ENCODE measurements around the gene TUBGCP6.

The TUBGCP6 gene

DNA sequence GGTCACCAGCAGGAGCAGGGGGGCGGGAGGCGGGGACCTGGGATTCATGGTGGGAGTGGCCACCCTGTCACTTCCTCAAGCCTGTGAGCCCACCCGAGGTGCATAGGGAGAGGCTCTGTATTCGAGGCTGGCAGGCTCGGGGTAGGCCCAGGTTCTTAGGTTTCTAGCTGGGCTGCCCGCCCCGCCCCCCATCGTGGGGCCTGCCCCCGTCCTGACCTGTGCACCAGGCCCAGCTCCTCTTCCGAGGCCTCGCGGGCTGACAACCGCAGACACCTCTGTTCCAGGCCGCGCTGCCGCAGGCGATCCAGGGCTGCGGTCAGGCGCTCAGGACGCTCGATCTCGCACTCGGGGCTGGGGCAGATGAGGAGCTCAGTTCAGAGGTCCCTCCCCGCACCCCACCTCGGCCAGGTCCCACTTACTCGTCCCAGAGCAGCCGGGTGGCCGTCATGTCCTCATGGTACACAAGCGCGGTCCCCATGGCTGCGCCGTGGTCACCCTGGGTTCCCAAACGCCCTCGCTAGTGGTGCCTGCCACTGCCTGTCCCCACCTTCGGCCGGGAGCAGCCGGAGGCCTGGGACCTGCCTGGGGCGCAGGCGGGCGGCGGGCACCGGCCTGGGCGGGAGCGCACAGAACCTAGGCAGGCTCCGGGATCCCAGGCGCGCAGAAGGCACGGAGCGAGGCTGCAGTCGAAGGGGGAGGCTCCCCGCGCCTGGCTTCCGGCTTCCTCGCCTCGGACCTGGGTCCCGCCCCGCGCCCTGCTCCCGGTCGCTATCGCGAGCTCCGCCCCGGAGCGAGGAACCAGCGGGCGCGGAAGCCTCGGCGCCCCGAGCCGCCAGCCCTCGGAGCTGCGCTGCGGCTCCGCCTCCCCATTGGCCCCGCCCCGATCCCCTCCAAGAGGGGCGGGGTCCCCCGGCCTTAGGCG, 6.0 kb upstream of the TUBGCP6 start, which contains the start of gene HDAC10:
TSS of gene HDAC10 (minus strand) at position 711 of the 922 bp plus-strand sequence. CDS start at position 478, 233 bp downstream.
- peak; percentile 51 to 71 for DNase-seq

DNA sequence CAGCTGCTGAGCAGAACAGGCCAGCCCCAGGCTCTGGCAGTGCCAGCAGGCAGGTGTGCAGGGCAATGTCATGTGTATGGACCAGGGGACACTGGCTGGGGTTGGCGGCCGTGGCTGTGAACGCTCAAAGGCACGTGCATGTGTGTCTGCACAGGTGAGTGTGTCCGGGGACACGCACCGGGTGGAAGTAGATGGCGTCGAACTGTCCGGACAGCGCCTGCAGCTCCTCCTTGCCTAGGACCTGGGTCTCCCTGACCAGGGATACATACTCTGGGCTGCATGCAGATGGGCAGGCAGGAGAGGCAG, 5.4 kb upstream of the TUBGCP6 start:
- no peak for DNase-seq

DNA sequence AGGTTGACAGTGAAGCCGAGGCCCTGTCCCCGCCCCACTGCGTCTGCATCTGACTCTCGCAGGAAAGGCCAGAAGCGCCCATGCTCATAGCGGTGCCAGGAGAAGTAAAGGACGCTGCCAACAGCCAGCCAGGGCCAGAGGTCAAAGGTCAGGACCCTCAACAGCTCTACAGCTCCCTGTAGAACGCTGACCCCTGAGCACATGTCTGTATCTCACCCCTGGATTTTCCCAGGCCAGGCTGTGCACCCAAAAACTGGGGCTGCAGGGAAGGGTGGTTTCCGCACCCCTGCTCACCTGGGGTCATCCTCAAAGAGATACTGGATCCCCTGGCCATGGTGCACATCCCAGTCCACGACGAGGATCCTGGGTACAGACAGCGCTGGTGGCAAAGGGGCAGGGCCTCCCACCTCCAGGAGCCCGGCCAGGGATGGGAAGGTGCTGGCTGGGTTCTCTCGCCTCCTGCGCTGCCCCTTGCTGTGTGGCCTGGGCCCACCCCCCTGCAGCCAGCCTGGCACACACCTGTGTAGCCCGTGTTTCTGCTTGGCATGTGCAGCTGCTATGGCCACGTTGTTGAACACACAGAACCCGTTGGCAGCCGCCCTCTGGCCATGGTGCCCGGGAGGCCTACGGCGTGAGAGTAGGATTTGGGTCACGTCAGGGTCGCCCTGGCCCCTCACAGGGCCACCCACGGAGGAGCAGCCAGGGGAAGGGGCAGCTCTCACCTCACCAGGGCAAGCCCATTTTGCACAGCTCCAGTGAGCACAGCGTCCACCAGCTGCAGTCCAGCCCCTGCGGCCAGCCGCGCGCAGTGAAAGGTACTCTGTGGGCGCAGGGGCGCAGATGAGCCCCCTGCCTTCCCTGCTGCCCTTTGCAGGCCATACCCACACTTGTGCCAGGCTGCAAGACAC, 4.8 kb upstream of the TUBGCP6 start:
- no peak for DNase-seq

DNA sequence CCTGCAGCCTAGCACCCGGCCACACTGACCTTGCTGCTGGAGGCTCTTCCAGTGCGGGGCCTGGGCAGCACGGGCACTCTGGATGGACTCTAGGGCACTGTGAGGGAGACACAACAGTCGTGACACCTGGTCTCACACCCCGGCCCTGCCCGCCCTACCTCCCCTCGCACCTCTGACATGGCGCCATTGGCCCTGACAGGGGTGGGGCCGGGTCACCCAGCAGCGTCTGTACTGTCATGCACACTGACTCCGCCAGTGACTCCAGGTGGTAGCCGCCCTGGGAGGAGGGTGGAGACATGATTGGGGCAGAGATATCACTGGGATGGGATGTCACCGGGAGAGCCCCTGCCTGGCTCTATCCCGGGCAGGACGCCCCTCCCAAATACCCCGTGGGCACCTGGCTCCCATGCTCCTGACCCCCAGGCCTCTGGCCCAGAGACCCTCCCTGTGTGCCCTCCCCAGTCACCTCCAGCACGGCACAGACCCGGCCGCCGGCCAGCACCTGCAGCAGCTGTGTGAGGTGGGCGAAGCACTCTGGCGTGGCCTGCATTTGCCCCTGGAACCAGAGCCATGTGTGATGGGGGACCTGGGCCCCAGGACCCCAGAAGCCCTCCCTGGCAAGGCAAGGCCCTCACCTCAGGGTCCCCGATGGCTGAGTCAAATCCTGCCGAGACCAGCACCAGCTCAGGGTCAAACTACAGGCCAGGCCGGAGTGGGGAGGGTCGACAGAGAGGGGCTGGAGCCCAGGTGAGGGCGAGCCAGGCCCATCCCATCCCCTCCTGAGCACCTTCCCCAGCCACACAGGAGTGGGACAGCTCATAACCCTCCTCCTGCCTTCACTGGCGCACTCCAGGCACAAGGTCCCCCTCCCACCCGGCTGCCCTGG, 3.6 kb upstream of the TUBGCP6 start:
- no peak for DNase-seq

DNA sequence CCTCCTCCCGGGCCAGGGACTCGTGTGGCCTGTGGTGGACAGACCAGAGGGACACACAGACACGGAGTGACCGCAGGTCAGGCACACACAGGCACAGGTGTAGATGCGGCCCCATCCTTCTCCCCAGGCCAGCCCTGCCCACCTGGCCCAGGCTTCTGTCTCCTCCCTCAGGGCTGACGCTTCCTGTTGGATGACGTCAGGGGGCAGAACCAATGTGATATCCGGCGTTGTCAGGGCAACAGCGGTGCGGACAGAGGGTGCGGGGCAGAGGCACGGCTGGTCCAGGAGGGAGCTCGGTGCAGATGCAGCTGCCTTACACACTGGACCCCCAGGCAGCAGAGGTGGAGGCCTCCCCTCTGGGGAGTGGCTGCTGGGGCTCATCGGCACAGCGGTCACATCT, 2.9 kb upstream of the TUBGCP6 start:
- peak; percentile 83 to 87 for DNase-seq

DNA sequence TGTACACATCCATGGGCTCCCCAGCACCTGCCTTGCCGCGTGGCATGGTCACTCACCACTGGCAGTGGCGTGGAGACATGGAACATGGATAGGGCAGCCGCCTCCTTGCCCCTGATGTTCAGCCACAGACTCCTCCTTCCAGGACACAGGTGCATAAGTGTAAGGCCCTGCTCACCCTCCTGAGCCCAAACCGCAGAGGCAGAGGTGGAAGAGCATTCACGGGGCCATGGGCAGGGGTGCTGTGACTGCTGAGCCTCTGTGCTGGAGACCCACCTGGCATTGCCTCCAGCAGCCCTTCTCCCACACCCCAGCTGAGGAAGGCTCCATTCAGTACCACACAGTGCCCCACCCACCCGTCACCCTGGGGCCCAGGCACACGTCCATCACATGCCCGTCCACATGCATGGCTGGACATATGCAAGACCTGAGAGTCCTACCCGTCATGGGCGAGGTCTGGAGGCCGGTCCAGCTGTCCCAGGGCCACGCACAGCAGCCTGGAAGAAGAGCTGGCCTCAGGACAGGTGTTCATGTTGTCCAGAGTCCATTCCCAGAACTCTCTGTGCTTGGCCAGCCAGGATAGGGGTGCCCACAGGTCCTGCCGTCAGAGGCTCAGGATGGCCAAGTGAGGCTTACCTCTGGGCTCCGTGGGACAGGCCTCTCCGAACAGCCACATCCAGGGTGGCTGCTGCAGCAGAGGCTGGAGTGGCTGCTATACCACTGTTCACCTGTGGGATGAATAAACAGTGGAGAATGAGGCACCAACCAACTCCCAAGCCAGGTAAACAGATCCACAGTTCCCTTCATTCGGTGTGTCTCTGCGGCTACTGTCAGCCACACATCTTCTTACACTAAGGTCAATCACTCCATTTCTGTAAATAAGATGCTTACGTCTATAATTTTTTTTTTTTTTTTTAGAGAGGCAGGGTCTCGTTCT, 1.7 kb upstream of the TUBGCP6 start:
- no peak for DNase-seq

DNA sequence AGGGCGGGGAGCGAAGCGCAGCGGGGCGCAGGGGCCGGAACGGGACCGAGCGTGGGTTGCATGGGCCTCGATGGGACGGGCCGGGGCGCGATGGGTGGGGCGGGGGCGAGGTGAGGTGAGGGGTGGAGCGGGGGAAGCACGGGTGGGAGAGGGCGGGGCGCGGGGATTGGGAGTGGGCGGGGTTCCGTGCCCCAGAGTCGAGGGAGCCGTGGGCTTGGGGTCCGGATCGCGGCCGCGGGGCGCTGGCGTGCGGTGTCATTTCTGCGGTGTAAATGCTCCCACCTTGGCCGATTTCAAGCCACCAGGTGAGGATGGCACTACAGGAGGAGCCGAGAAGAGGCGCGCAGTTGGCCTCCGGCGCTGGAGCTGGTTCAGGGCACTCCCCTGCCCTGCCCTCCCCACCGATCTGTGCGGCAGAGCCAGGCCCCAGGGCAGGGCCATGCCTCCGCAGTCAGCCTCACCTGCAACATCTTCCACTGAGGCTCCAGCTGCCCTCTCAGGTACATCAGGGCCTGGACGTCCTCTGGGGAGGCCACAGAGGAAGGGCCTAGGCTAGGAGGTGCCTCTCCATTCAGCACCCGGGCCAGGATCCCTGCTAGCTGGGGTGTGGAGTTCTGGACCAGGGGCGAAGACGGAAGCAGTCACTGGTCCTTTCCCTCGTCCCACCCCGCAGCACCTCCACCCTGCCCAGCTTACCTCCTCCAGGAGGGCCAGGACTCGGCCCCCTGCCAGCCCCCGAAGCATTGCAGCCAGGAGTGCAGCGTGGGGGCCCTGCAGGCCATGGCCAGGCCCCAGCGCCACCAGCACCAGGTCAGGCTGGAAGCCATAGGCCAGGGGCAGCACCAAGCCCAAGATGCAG, 620 bp upstream of the TUBGCP6 start:
- no peak for DNase-seq

DNA sequence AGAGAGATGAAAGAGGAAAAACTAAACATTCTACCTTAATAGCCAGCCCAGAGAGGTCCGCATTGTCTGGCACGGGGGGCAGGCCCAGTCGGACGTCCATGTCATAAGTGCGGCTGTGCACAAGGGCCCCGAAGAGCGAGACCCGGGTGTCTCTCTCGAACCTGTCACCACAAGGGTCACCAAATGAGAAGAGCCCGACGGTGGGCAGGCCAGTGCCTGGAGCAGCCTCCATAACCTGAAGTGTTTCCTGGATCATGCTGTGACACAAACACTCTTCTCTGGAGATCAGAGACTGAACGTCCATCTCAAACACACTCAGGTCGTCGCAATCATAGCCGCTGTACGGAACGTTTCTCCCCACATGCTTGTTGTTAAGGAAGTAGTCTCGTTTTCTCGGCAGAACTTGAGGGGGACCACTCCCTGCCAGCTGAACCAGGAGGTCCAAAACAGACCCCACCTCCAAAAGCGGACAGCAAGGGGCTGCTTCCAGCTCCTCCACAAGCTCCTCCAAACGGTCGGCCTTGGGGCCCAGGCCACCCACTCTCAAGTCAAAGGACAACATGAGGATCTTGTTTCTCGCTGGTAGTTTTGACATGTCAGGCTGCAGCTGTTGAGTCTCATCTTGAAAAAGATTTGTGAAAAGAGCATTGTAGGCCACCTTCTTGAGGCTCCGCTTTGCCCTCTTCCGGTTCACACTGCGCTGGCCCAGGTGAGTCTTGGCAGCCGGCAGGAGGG, 971 bp downstream of the TUBGCP6 start:
- no peak for DNase-seq

DNA sequence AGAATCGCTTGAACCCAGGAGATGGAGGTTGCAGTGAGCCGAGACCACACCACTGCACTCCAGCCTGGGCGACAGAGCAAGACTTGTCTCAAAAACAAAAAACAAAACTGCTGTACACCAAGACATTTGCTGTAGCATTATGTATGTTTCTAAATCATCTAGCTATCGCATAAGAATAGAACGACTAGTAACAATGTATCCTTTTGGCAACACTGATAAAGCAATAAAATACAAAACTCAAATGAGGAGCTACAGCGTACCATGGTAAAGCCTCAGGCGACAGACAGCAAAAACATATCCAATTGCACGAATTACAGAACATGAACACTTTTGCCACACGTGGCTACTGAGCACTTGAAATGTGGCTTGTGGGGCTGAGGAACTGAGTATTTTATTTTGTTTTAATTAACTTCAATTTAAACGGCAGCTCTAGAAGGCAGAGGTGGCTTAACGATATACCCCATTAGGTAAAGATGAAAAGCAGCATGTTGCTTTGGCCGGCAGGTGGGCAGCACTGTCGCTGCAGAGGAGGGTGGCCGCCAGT, 2.3 kb downstream of the TUBGCP6 start:
- no peak for DNase-seq

DNA sequence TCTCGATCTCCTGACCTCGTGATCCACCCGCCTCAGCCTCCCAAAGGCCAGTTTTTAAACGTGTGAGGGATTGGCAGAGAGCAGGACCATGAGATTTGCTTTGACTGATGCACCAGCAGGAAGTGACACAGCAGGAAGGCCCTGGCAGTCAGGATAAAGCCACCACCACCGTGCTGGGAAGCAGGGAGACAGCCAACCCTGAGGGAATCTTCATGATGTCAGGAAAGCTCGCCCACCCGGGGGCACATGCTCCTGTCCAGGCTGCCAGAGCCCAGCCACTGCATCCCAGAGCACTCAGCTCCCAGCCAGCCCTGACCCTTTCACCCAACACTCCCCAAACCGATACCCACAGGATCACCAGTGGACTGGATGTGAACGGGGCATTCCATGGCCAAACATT, 6.1 kb downstream of the TUBGCP6 start:
- no peak for DNase-seq

DNA sequence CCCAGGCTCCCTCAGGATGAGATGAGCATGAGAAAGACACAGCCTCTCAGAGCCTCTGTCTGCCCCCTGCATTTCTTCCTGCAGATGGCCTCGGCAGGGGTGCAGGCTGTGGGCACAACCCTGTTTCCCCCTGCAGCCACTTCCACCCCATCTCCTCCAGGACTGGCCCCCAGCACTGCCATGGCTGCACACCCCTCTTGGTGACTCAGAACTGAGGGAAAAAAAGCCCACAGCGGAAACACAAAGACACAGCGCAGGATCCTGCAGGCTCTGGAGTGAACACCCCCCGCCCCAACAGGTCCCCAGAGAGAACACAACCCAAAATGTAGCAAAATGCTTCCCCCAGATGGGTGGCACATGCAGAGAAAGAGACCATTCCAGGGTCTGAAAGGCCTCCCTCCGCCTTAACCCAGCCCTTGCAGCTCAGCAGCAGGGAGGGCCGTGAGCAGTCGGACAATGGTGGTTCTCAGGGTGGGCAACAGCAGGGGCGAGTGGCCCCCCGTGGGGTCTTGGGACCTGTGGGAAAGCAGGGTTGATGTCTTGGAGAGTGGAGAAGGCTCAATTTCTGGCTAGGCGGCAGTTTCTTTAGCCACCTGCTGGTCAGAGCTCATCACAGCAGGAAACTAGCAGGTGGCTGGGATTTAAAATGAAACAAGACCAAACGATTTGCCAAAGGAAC, 8.0 kb downstream of the TUBGCP6 start:
- DNase-seq = peak; percentile 8 to 44

DNA sequence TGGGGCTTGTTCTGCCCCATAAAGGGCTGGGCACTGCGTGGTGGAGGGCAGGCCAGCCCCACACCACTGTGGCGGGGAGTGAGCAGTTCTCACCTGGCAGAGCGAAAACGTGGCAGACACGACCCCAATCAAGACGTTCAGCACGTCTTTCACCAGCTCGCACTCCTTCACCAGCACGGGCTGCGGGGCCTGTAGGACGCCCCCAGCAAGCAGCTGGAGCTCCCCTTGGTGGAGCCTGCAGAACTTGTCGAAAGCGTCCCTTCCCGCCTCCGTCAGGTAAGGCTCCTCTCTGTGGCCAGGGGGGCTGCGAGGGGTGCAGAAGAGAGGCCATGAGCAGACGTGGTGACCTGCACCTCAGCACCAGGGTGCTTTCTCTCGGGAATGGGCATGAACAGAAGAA, 11.6 kb downstream of the TUBGCP6 start:
- no peak for DNase-seq

DNA sequence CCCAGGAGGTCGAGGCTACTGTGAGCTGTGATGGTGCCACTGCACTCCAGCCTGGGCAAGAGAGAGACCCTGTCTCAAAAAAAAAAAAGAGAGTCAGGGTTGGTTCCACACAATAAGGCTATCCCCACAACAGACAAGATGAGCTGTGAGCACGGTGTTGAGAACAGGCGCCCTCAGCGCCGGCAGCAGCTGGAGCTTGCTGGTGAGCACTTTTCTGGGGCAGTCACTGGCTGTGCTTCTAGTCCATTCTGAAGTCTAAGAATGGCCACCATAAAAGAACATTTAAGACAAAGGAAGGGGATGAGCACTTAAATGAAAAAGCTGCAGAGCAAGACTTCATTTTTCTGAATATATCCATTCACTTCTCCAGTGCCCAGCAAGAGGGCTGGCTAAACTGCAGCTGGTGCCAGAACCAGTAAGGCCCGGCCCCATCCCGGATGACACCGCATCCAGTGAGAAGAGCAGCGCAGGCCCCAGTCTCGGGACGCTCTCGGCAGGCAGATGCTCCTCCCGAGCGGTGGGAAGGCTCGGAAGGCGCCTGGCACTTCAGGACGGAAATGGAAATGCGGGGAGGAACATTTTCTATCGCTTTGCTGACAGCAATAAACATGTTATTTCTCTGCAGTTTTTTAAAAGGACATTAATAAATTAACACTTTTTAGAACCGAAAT, 12.2 kb downstream of the TUBGCP6 start:
- DNase-seq = no peak

DNA sequence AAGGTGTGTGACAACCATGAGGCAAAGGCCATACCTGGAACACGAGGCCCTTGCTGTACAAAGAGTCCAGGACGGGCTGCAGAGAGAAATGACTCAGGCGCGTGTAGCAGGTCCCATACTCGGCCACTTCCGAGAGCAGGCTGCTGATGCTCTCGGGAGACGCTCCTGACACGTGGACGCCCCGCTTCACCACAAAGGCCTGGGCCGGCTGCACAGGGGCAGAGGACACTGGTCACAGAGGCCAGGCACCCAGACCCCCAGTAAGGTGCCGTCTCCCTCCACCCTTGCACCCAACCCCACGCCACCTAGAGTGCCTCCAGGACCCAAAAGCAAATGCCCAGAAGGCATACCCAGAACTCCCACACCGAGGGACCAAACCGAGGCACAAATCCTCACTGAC, 15.5 kb downstream of the TUBGCP6 start:
- no peak for DNase-seq

DNA sequence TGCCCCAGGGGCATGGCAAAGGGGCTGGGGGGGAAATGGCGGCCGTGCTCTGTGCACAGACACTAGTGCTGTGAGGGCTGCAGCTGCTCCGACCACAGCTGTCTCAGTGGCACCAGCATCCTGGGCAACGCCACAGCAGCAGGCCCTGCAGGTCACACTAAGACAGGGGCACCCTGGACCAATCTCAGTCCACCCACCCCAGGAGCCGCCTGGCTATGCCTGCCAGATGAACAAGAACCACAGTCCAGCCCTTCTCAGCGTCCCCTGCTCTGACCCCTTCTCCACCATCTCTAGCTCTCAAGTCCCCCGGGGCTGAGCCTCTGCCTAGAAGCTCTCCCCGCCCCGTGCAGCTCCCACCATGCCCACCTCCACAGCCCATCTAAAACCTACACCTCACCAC, 16.5 kb downstream of the TUBGCP6 start:
- no peak for DNase-seq

DNA sequence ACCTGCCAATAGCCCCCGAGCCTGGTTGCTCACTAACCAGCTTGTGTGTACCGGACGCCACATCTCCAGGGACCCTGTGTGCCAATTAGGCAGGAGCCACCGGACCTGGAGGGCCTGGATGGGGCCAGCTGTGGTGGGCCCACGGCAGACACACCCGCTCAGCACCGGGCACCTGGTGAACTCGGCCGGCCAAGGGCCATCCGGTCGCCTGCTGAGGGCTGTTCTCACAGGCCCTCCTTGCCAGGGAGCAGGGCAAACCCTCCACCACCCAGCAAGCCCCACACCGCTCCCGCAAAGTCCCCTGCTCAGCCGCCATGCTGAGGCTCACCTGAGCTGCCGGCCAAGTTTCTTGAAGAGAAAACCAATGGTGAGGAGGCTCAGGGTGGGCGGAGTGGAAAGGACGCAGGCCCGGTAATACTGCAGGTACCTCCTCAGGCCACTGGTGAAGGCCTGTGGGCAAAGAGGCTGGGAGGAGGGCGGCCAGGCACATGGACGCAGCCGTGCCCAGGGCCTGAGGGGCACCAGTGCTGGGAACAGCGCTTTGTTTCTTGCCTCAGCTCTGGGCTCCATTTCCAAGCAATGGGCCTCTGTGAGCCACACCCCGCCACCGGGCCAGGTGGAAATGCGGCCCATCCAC, 17.1 kb downstream of the TUBGCP6 start:
- DNase-seq = no peak

DNA sequence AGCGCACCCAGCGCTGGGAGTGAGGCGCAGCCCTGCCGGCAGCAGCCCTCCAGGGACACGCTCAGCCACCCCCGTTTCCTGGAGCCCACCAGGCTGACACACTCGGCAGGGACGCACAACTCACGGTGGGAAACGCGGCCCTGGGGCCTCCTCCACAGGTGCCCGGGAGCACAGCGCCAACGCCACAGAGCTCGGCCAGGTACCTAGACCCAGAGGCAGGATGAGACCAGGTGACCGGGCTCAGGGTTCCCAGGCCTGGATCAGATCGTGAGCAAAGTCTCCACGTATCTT, 18.0 kb downstream of the TUBGCP6 start:
- no peak for DNase-seq
